Psoas muscle (tissue), 8 donors: ENCODE data around the gene CUL1. TPM values are rescaled to one million over a fixed set of nuclear protein-coding genes. Genes with fewer than 3 reads are reported as not detected.

Source experiments
- ATAC-seq, 4 donors: fragments of 200-7000 bp; cut with Tn5 transposase; one replicate each; pipeline ENCODE4 v1.9.1; 2020; ENCODE audit warnings: moderate library complexity in 3 of 4, mild to moderate bottlenecking in 2 of 4
- DNase-seq, 2 donors: peaks; one replicate each; pipeline ENCODE4 v3.0.0-alpha.2; 2020
- H3K27ac ChIP-seq: fragments of 200-600 bp; one replicate; pipeline ENCODE4 v1.8.0; 2022
- H3K27me3 ChIP-seq, 3 donors: fragments of 200-600 bp in 1 of 3; one replicate each; pipeline versions ENCODE4 v1.6.1 to v1.8.0; 2013 to 2022; ENCODE audit warnings: low read length in 2 of 3, mild to moderate bottlenecking in 2 of 3, moderate library complexity in 1 of 3; ENCODE audit not compliant: insufficient read depth in 3 of 3
- H3K36me3 ChIP-seq, 2 donors: fragments of 200-600 bp in 1 of 2; one replicate each; pipeline versions ENCODE4 v1.6.1 to v1.8.0; 2013 to 2022; ENCODE audit warnings: low read depth in 1 of 2, mild to moderate bottlenecking in 1 of 2, moderate library complexity in 1 of 2; ENCODE audit not compliant: insufficient read depth in 1 of 2
- H3K4me1 ChIP-seq: fragments of 200-600 bp; one replicate; pipeline ENCODE4 v1.8.0; 2022
- H3K4me3 ChIP-seq: fragments of 200-600 bp; one replicate; pipeline ENCODE4 v1.8.0; 2022; ENCODE audit warnings: mild to moderate bottlenecking
- H3K9me3 ChIP-seq: fragments of 200-600 bp; one replicate; pipeline ENCODE4 v1.8.0; 2022
- CTCF ChIP-seq: fragments of 200-600 bp; IDR thresholded peaks from one replicate; pipeline ENCODE4 v1.8.0; 2022; ENCODE audit warnings: antibody characterized with exemption
- WGBS, 3 donors: extraction: QIAGEN DNeasy Blood & Tissue Kit; methylation state at CpG; one replicate each; pipeline versions ENCODE4 v1.1.6 to v1.1.7; 2013; 5-methylcytosine and 5-hydroxymethylcytosine counted together
- intact Hi-C, 2 donors: fragments of 100-400 bp; cut with DNase I; formaldehyde crosslinking; loops; one replicate each; pipeline versions ENCODE4 v1.11.0 to v1.14.2; 2022
- polyA plus RNA-seq, 3 donors: library from polyadenylated mRNA; stranded (reverse); fragments of 200-250 nt; gene quantifications; one replicate each; pipeline ENCODE4 v1.2.3, GENCODE V29; 2013
- total RNA-seq, 4 donors: library from RNA; stranded (reverse); fragmentation: NEBNext Ultra II Directional in 2 of 4; extraction: Animal tissue kit (Norgen Biotek cat#: 25700) in 2 of 4; gene quantifications; one replicate each; pipeline versions ENCODE4 v1.2.1 to v1.2.4, GENCODE V29; 2021 to 2023
- donor health status: healthy with polysubstance abuse.
- donor health status: DM: no; HTN: no; CAD: no; lungs with moderate emphysema.
- donor health status: Bipolar disorder and iron deficiency.
- donor health status: healthy.
- donor health status: DM: yes; HTN: yes; CAD: no.
- donor health status: DM: no; HTN: no; CAD: no.
- donor health status: DM: no; HTN: no; CAD: no.
- donor health status: DM: yes; HTN: yes; CAD: no.

Gene CUL1
- total and polyA plus RNA-seq, 7 donors = 65.1 to 149 (median 86.5) TPM

GRCh38 chr7:148761499-148762278, 63.0 kb downstream of the CUL1 start:
- no peaks in the 10 kb centered on the region for H3K4me1 ChIP-seq
- no peaks in the 10 kb centered on the region for H3K27me3 ChIP-seq
- H3K4me3 ChIP-seq = no peak overlapping the region
- TF ChIP-seq CTCF = no peak
- intact Hi-C loops = no loop called here
- ATAC-seq = peak in 3 of 4 donors; percentile 27 to 40 (median 30)
- no peak for DNase-seq
- peaks cover 8 to 96% of the 10 kb centered on the region in 2 donors for H3K36me3 ChIP-seq
- peak overlapping the region; percentile 15 for H3K27ac ChIP-seq
- H3K9me3 ChIP-seq = no peaks in the 10 kb centered on the region
- 87 to 90% (median 89%) methylated on average over 12 of the region's 12 CpGs for WGBS, 3 donors

- no peak for ATAC-seq
- no peak for DNase-seq
- intact Hi-C loops = no loop called here
- Histone ChIP-seq H3K4me3 (no peak overlapping the region), H3K9me3 (no peaks in the 10 kb centered on the region), H3K27ac (no peak overlapping the region), H3K4me1 (no peaks in the 10 kb centered on the region), H3K36me3 (peaks cover 2 to 96% of the 10 kb centered on the region in 2 donors), H3K27me3 (no peaks in the 10 kb centered on the region)
- TF ChIP-seq CTCF = no peak
These were observed 64.9 kb downstream of the CUL1 start for GRCh38 chr7:148763622-148764021.

- WGBS, 3 donors = 90 to 93% (median 90%) methylated on average over 6 of the region's 6 CpGs
- Histone ChIP-seq H3K4me1 (peaks cover 12% of the 10 kb centered on the region), H3K27me3 (no peaks in the 10 kb centered on the region), H3K4me3 (no peak overlapping the region), H3K9me3 (no peaks in the 10 kb centered on the region), H3K36me3 (peaks cover 0 to 81% of the 10 kb centered on the region in 2 donors), H3K27ac (no peak overlapping the region)
- intact Hi-C loops = loop anchor here in 1 of 2 donors (5.0 kb wide), 1 partner anchor 73 kb away; the partner anchor contains the start of gene CUL1
- ATAC-seq (no peak), DNase-seq (no peak)
- TF ChIP-seq CTCF = no peak
These were observed 71.3 kb downstream of the CUL1 start for GRCh38 chr7:148770004-148770403.

- H3K27ac ChIP-seq = peak overlapping the region; percentile 63
- ATAC-seq (peak; percentile 93 to 98 (median 96)), DNase-seq (no peak)
- WGBS, 3 donors = 48 to 72% (median 51%) methylated on average over 8 of the region's 8 CpGs
- no peak overlapping the region for H3K4me3 ChIP-seq
- no peak for TF ChIP-seq CTCF
- no peaks in the 10 kb centered on the region for H3K9me3 ChIP-seq
- H3K4me1 ChIP-seq = peaks cover 12% of the 10 kb centered on the region
- H3K27me3 ChIP-seq = no peaks in the 10 kb centered on the region
- H3K36me3 ChIP-seq = peaks cover 0 to 72% of the 10 kb centered on the region in 2 donors
- intact Hi-C loops = loop anchor here in 1 of 2 donors (5.0 kb wide), 1 partner anchor 75 kb away; the partner anchor contains the start of gene CUL1
These were observed 73.8 kb downstream of the CUL1 start for GRCh38 chr7:148772297-148773089.
